OCI-M1 (cell line): Measurements from ENCODE around the gene PDZRN4.

ENCODE experiments used
- DNase-seq: peaks from one replicate; lab custom pipeline; 2025; lab: John Stamatoyannopoulos, UW

PDZRN4 gene

DNA sequence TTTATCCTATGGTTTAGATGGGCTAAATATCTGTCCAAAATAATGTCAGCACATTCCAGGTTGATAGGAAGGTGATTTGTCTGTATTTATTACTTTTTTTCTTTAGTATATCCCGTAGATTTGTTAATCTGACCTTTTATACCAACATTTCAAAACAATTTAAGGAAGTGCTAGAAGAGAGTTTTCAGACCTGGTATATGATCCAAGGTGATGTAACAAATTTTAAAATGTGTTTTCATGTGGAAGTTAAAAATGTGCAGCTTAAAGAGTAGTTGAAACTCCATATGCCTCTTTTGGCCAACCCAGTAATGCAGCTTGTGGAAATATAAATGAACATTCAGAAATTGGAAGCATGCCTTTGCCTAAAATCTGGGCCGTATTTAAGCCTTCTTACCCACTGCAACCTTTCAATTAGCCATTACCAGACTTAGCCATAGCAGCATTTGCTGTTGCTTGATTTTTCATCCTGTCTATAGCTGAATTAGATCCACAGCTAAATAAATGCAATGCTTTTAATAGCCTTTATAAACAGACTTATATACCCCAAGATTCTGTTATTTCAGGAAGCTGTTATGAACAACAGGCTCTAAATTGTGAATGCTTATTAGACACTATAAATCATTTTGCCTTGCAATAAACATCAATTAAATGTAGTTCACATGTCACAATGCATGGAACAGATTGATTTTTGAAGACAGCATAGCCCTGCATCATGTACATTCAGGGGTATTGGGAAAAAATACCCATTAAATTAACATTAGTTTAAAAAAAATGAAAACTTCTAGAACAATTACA is 271.2 kb downstream of the PDZRN4 start:
- no peak for DNase-seq

DNA sequence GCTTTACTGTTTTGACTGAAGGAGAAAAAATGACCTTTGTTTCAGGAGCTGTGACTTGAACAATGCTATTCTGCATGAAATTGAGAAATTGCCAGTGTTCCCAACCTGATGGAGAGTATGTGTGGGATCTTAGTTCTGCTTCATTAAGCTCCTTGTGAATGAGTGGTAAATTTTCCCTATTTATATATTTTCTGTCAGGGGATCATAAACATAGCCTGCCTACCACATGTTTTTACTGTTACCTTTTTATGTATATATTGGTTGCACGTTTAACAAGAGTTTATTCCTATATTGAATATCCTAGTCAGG is 271.7 kb downstream of the PDZRN4 start:
- DNase-seq = no peak

GRCh38 chr12:41460906-41461305 is 272.8 kb downstream of the PDZRN4 start:
- no peak for DNase-seq

DNA sequence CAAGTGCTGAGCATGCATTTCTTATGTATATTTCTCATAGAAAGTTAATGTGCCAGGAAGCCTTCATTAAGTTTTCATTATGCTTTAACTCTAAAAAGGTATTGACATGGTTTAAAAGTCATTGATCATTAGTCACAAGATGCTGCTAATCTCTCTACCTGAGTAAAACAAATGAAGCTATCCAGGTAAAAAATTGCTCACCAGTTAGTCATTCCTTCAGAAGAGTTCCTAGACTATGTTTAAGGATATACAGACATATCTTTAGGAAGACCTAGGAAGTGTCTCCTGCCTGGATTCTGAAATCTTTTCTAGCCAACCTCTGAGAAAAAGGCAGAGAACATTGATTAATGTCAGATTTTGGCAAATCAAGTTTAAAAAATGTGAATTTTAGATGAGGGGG is 274.2 kb downstream of the PDZRN4 start:
- no peak for DNase-seq

- no peak for DNase-seq
Measured at GRCh38 chr12:41465526-41465925, 277.4 kb downstream of the PDZRN4 start.

- DNase-seq = no peak
Measured at GRCh38 chr12:41466300-41466699, 278.2 kb downstream of the PDZRN4 start.

DNA sequence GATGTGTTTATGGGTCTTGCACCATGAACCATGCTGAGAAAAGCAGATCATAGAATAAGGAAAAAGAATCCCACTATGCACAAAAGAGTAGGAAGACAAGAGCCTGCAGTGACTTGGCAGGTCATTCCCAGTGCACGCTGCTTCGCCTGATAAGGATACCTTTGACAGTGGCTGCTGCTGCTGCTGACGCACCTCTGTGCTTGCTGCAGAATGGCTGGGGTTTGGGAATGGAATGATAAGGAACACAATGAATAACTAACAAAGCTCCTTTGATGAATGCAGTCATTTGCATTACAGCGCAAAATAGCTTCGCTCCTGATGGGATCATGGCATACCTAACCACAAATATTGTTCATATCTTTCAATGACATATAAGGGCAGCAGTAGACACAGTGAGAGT is 278.7 kb downstream of the PDZRN4 start:
- no peak for DNase-seq

- DNase-seq = no peak
Measured at GRCh38 chr12:41467591-41468325, 279.6 kb downstream of the PDZRN4 start.

DNA sequence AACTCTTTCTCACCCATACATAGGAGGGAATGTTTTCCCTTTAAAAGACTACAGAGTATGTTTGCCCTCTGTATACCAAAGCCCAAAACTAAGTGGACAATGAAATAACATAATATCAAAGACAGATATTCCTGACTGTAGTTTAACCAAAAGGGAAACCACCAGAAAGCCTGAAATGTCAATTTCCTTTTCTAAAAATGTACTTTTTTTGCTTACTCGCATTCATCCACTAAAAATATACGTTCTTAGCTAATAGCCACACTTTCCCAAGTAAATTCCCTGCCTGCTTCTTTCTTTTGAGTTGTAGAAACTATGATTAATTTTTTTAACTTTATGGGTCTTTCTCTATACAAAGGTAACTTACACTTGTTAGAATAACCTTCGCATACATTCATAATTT is 280.2 kb downstream of the PDZRN4 start:
- DNase-seq = no peak

- no peak for DNase-seq
Measured at GRCh38 chr12:41468756-41469155, 280.6 kb downstream of the PDZRN4 start.

- DNase-seq = no peak
Measured at GRCh38 chr12:41473441-41473840, 285.3 kb downstream of the PDZRN4 start.

- DNase-seq = no peak
Measured at GRCh38 chr12:41474001-41474400, 285.9 kb downstream of the PDZRN4 start.

DNA sequence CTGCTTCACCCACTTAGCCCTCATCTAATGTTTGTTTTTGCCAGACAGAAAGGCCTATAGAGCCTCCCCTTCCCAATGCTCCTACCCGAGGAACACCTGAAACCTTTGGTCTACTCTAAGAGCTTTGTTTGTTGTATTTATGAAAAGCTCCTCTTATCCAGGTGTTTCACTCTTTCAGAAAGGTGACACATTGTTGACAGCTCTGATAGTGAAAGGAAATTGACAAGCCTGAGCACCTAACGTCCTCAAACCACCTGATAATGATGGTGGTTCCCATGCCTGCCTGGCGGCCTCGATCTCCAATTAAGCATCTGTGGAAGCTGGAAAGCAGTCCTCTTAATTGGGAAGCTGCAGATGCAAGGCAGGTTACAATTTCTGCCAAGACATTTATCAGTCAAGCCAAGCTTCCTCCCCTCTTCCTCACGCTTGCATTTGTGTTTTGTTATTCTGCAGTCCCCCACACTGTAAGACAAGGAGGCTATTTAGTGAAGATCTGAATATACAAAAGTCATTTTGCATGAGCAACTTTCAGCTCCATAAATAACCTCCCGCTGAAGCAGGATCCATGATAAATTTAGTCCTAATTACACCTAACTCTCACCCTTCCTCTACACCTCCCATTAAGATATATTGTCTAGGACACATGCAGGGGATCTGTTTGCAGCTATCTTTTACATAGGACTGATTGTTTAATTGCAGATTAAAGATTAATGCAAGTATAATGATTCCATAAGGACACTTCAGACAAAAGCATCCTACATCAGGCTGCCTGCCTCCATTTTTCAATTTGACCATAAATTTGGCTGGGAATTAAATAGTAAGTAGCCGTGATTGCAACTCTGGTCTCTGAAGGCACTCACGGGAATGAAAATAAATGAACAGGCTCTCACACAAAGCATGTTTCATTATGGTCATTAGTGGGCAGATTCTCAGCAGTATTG is 288.6 kb downstream of the PDZRN4 start:
- no peak for DNase-seq

GRCh38 chr12:41479426-41479825 is 291.3 kb downstream of the PDZRN4 start:
- no peak for DNase-seq

DNA sequence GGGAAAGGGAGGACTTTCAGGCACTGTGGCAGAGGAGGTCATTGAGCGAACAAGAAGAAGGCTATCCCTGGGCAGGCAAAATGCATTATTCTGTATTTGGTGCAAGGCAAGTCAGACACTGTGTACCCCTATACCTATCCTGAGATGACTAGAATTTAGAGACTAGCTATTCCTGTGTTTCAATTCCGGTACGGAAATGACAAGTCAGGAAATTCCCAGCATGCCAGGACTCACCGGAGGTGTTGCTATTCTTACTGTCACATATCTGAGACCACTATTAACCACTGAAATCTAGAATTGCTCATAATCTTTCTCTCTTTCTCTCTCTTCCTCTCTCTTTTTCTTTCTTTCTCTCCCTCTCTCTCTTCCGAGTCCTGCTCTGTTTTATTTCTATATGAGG is 297.1 kb downstream of the PDZRN4 start:
- no peak for DNase-seq

- no peak for DNase-seq
Measured at GRCh38 chr12:41486718-41487117, 298.6 kb downstream of the PDZRN4 start.

- no peak for DNase-seq
Measured at GRCh38 chr12:41496009-41496408, 307.9 kb downstream of the PDZRN4 start.

DNA sequence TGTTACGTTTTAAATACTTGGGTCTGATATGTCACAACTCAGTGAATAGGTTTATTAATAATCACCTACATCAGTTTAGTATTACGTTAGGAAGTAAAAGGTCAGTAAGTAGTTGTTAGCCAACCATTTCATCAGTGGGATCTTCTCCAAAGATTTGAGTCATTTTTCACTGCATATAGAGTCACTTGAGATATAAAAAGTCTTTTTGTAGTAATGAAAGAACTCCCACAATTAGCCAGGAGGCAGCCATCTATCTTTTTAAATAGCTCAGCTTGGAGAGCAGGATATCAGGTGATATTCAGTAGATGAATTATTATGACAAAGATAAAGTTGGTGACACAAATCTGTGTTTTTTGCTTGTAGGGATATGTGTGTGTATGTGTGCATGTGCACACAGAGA is 309.3 kb downstream of the PDZRN4 start:
- no peak for DNase-seq

DNA sequence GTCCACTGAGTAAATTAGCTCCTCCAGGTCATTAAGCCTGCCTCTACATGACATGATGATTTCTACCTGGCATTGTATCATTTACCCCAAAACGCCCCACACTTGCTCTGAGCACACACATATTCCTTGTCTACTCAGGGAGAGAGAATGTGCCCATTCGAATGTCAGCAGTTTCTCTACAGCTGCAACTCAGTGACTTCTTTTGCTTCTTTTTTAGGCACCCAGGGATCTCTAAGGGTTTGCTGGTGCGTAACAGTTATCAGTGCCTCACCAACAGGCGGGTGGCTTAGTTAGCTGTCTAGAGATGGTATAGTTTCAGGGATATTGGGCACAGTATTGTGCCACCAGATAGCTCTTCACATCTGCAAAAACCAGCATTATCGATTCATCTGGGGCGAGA is 316.9 kb downstream of the PDZRN4 start:
- DNase-seq = no peak

DNA sequence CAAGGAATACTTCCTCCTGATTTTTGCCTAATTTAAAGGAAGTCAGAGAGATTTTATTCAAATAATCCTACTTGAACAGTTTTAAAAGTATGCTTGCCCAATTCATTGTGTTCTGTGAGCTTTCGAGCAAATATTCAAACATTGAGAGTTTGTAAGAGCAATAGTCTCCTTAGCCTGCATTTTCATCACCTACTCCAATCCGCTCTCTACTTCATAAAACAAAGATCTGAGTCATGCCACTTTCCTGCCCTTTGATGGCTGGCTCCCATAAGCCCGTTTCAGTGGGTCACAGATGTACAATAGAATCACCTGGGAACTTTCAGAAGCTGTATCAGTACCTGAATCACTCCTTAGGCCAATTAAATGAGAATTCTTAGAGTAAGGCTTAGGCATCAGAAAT is 319.2 kb downstream of the PDZRN4 start:
- no peak for DNase-seq

GRCh38 chr12:41509271-41510055 is 321.3 kb downstream of the PDZRN4 start:
- no peak for DNase-seq

- DNase-seq = peak; percentile 46
Measured at GRCh38 chr12:41510470-41510869, 322.4 kb downstream of the PDZRN4 start.
